WTC11 (cell line): ENCODE data around the gene ROBO2. TPM values are rescaled to one million over a fixed set of nuclear protein-coding genes. Genes with fewer than 3 reads are reported as not detected.

Experiments
- ATAC-seq: fragments of 200-7000 bp; cut with Tn5 transposase; 2 replicates; pipeline ENCODE4 v1.10.0; 2021; ENCODE audit warnings: mild to moderate bottlenecking, moderate library complexity
- CTCF ChIA-PET: fragments of 300-600 bp; sonication (Branson Sonifier 250); formaldehyde crosslinking; loops from one replicate; lab custom pipeline; 2021; ENCODE audit warnings: antibody characterized with exemption; lab: Charles Lee
- POLR2A ChIA-PET: fragments of 350-600 bp; sonication (Branson Sonifier 250); formaldehyde crosslinking; loops from one replicate; lab custom pipeline; 2021; ENCODE audit warnings: antibody characterized with exemption; lab: Charles Lee
- DNase-seq: peaks from one replicate; pipeline ENCODE4 v3.0.0; 2021; ENCODE audit warnings: low spot score
- H3K27ac Mint-ChIP-seq: 2 replicates; pipeline ENCODE4 v1.8.0; 2021; ENCODE audit warnings: mixed read lengths
- H3K27me3 Mint-ChIP-seq: 2 replicates; pipeline ENCODE4 v1.8.0; 2021; ENCODE audit warnings: low read depth, mild to moderate bottlenecking, moderate library complexity, mixed read lengths
- H3K36me3 Mint-ChIP-seq: 2 replicates; pipeline ENCODE4 v1.8.0; 2021; ENCODE audit warnings: mixed read lengths
- H3K4me1 Mint-ChIP-seq: 2 replicates; pipeline ENCODE4 v1.8.0; 2022; ENCODE audit warnings: mixed read lengths
- H3K4me3 Mint-ChIP-seq: 2 replicates; pipeline ENCODE4 v1.8.0; 2021; ENCODE audit warnings: mild to moderate bottlenecking, moderate library complexity, mixed read lengths
- H3K9me3 Mint-ChIP-seq: 2 replicates; pipeline ENCODE4 v1.8.0; 2021; ENCODE audit warnings: mixed read lengths
- ATF2 ChIP-seq: sonication (generic); formaldehyde crosslinking; IDR thresholded peaks from 2 replicates; pipeline ENCODE4 v1.8.1; 2022; ENCODE audit warnings: low read depth, missing genetic modification reagents, borderline replicate concordance
- ESRRA ChIP-seq: sonication (generic); formaldehyde crosslinking; IDR thresholded peaks from 2 replicates; pipeline ENCODE4 v1.8.1; 2022; ENCODE audit warnings: mild to moderate bottlenecking, missing genetic modification reagents, borderline replicate concordance
- FOXK1 ChIP-seq: sonication (generic); formaldehyde crosslinking; IDR thresholded peaks from 2 replicates; pipeline ENCODE4 v1.8.0; 2022; ENCODE audit warnings: mild to moderate bottlenecking, moderate library complexity, missing genetic modification reagents
- JAZF1 ChIP-seq: fragments of 250-450 bp; sonication (Bioruptor Pico); IDR thresholded peaks from 2 replicates; pipeline ENCODE4 v1.9.0; 2021; ENCODE audit warnings: moderate library complexity, mild to moderate bottlenecking, inconsistent platforms
- KAT7 ChIP-seq: sonication (generic); formaldehyde crosslinking; IDR thresholded peaks from 2 replicates; pipeline ENCODE4 v1.8.1; 2023; ENCODE audit warnings: missing genetic modification reagents, mild to moderate bottlenecking, borderline replicate concordance
- MYBL2 ChIP-seq: sonication (generic); formaldehyde crosslinking; IDR thresholded peaks from 2 replicates; pipeline ENCODE4 v1.8.1; 2023; ENCODE audit warnings: mild to moderate bottlenecking, moderate library complexity, missing genetic modification reagents
- OVOL2 ChIP-seq: fragments of 250-450 bp; sonication (Bioruptor Pico); IDR thresholded peaks from 2 replicates; pipeline ENCODE4 v1.9.0; 2021; ENCODE audit warnings: mild to moderate bottlenecking, borderline replicate concordance
- TCF7 ChIP-seq: sonication (generic); formaldehyde crosslinking; IDR thresholded peaks from 2 replicates; pipeline ENCODE4 v1.8.0; 2022; ENCODE audit warnings: mild to moderate bottlenecking, low read depth, missing genetic modification reagents, moderate library complexity
- USF1 ChIP-seq: sonication (generic); formaldehyde crosslinking; IDR thresholded peaks from 2 replicates; pipeline ENCODE4 v1.8.0; 2022; ENCODE audit warnings: mild to moderate bottlenecking, missing genetic modification reagents
- ZNF396 ChIP-seq: fragments of 250-450 bp; sonication (Bioruptor Pico); IDR thresholded peaks from 2 replicates; pipeline ENCODE4 v1.8.0; 2021; ENCODE audit warnings: mild to moderate bottlenecking, moderate library complexity, borderline replicate concordance
- total RNA-seq: library from RNA; stranded (reverse); gene quantifications from 3 replicates; pipeline ENCODE4 v1.2.3, GENCODE V29; 2021
- TF ChIP-seq, protein P1 (sequence below): fragments of 200-600 bp; IDR thresholded peaks from 2 replicates; pipeline ENCODE4 v1.8.0; 2022; ENCODE audit warnings: antibody characterized with exemption
- TF ChIP-seq, protein P2 (sequence below): sonication (generic); formaldehyde crosslinking; IDR thresholded peaks from 2 replicates; pipeline ENCODE4 v1.8.1; 2023; ENCODE audit warnings: mild to moderate bottlenecking, missing genetic modification reagents, moderate library complexity
- TF ChIP-seq, protein P3 (sequence below): fragments of 250-450 bp; sonication (Bioruptor Pico); IDR thresholded peaks from 2 replicates; pipeline ENCODE4 v1.9.0; 2021; ENCODE audit warnings: mild to moderate bottlenecking
- TF ChIP-seq, protein P4 (sequence below): sonication (generic); formaldehyde crosslinking; IDR thresholded peaks from 2 replicates; pipeline ENCODE4 v1.8.0; 2022; ENCODE audit warnings: mild to moderate bottlenecking, missing genetic modification reagents
- TF ChIP-seq, protein P5 (sequence below): sonication (generic); formaldehyde crosslinking; IDR thresholded peaks from 2 replicates; pipeline ENCODE4 v1.8.1; 2022; ENCODE audit warnings: low read depth, mild to moderate bottlenecking, moderate library complexity, missing genetic modification reagents, borderline replicate concordance
- TF ChIP-seq, protein P6 (sequence below): sonication (generic); formaldehyde crosslinking; IDR thresholded peaks from 2 replicates; pipeline ENCODE4 v1.8.0; 2023; ENCODE audit warnings: missing genetic modification reagents

ROBO2 gene
- total RNA-seq, 1 experiment from 2014 or later: 11.7 TPM

DNA sequence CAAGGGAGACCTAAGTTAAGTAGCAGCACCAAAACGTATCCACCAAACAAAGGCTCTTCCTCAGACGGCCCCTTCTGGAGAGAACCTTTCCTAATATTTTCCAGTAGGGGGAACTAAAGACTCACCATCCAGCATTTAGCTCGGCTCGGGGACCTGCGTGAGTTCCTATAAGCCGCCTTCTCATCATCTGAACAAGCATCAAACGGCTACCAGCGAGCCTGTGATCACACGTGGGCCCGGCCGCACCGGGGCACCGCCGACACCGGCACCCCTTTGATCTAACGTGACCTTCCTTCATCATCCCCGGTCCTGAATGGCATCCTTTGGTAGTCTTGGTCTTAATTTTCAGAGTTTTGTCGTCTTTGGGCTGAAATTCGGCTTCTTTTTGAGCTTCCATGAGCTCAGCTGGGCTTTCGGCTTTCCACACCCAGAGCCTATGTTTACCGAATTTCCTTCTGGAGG, 1.4 kb upstream of the ROBO2 start (continued):
- TF ChIP-seq, protein P1, sequence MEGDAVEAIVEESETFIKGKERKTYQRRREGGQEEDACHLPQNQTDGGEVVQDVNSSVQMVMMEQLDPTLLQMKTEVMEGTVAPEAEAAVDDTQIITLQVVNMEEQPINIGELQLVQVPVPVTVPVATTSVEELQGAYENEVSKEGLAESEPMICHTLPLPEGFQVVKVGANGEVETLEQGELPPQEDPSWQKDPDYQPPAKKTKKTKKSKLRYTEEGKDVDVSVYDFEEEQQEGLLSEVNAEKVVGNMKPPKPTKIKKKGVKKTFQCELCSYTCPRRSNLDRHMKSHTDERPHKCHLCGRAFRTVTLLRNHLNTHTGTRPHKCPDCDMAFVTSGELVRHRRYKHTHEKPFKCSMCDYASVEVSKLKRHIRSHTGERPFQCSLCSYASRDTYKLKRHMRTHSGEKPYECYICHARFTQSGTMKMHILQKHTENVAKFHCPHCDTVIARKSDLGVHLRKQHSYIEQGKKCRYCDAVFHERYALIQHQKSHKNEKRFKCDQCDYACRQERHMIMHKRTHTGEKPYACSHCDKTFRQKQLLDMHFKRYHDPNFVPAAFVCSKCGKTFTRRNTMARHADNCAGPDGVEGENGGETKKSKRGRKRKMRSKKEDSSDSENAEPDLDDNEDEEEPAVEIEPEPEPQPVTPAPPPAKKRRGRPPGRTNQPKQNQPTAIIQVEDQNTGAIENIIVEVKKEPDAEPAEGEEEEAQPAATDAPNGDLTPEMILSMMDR: peak; percentile 40
- TF ChIP-seq, protein P2, sequence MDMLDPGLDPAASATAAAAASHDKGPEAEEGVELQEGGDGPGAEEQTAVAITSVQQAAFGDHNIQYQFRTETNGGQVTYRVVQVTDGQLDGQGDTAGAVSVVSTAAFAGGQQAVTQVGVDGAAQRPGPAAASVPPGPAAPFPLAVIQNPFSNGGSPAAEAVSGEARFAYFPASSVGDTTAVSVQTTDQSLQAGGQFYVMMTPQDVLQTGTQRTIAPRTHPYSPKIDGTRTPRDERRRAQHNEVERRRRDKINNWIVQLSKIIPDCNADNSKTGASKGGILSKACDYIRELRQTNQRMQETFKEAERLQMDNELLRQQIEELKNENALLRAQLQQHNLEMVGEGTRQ (CRISPR knock-in tag): 0 out of 2 replicates have a peak, but pooled peaks have one; percentile 28

DNA sequence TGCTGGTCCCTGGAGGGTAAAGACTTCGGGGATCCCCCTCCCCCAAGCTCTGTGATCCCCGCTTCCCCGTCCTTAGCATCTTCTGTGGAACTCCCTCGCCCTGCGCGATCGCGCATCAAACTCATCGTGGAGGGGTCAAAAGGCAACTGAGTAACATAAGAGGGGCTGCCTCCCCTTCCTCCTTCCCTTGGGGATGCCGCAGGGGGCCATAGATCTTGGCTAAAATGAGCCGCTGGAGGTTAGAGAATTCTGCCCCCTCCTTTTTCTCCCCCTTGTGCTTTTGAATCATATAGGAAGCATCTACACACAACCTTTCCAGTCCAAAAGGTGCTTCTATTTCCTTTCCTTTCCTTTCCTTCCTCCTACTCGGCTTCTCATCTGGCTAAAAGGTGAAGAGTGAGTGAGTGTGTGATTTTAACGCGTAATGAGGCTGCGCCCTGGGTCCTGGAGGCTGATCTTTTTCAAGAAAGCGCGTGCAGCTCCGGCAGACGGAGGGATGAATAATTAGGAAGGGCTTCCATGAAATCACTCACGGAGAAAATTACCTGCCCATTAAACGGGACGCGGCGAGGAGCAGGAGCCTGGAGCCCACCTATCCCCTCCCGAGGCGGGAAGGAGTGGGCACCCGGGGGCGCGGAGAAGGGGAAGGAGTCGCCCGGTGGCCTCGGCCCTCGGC, 831 bp upstream of the ROBO2 start:
- peak; percentile 4 for ATAC-seq
- Mint-ChIP-seq H3K4me3 (peak overlapping the region; percentile 87), H3K27me3 (peaks cover 24% of the 10 kb centered on the region), H3K36me3 (no peaks in the 10 kb centered on the region), H3K9me3 (no peaks in the 10 kb centered on the region), H3K27ac (peak overlapping the region; percentile 54), H3K4me1 (peaks cover 24% of the 10 kb centered on the region)
- ChIA-PET CTCF (interaction anchor here (0.6 to 4.3 kb wide), 18 partner anchors 12 to 360 kb away, joined by 3 to 59 read pairs (median 4); no protein-coding TSS in a partner anchor), POLR2A (no interaction called here)
- DNase-seq: peak; percentile 19
- TF ChIP-seq, protein P3, sequence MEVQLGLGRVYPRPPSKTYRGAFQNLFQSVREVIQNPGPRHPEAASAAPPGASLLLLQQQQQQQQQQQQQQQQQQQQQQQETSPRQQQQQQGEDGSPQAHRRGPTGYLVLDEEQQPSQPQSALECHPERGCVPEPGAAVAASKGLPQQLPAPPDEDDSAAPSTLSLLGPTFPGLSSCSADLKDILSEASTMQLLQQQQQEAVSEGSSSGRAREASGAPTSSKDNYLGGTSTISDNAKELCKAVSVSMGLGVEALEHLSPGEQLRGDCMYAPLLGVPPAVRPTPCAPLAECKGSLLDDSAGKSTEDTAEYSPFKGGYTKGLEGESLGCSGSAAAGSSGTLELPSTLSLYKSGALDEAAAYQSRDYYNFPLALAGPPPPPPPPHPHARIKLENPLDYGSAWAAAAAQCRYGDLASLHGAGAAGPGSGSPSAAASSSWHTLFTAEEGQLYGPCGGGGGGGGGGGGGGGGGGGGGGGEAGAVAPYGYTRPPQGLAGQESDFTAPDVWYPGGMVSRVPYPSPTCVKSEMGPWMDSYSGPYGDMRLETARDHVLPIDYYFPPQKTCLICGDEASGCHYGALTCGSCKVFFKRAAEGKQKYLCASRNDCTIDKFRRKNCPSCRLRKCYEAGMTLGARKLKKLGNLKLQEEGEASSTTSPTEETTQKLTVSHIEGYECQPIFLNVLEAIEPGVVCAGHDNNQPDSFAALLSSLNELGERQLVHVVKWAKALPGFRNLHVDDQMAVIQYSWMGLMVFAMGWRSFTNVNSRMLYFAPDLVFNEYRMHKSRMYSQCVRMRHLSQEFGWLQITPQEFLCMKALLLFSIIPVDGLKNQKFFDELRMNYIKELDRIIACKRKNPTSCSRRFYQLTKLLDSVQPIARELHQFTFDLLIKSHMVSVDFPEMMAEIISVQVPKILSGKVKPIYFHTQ (CRISPR knock-in tag): no peak
- TF ChIP-seq ESRRA (CRISPR knock-in tag): no peak
- TF ChIP-seq, protein P4, sequence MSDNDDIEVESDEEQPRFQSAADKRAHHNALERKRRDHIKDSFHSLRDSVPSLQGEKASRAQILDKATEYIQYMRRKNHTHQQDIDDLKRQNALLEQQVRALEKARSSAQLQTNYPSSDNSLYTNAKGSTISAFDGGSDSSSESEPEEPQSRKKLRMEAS (CRISPR knock-in tag): peak; percentile 12; the same call in 1 of the 2 replicates

DNA sequence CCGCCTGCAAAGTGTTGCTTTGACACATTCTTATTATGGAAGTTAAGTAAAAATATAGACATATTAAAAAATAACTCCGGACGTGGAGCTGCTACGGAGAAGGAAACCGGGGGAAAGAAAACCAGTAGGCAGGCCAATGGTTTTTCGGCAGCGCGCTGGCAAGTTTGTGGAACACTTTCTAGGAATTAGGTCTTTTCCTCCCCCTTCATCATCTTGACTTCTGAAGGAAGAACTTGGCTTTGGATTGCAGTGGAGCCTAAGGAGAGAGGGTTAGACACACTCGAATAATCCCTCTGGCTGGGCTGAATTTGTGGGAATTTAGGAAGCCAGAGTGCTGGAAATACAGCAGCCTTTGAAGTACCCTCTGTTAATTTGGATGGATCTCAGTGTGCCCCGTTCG, 317 bp downstream of the ROBO2 start:
- CTCF ChIA-PET: interaction anchor here (1.0 to 4.3 kb wide), 4 partner anchors 24 to 281 kb away, joined by 3 to 59 read pairs (median 16); no protein-coding TSS in a partner anchor
- ATAC-seq: no peak
- no peaks in the 10 kb centered on the region for H3K9me3 Mint-ChIP-seq
- DNase-seq: no peak
- H3K4me3 Mint-ChIP-seq: peak overlapping the region; percentile 87
- no peak overlapping the region for H3K27ac Mint-ChIP-seq
- POLR2A ChIA-PET: interaction anchor here (0.7 kb wide), 1 partner anchor 165 kb away, joined by 3 read pairs; no protein-coding TSS in a partner anchor
- H3K36me3 Mint-ChIP-seq: no peaks in the 10 kb centered on the region
- peaks cover 24% of the 10 kb centered on the region for H3K27me3 Mint-ChIP-seq
- peaks cover 29% of the 10 kb centered on the region for H3K4me1 Mint-ChIP-seq
- TF ChIP-seq MYBL2 (CRISPR knock-in tag) (no peak), FOXK1 (no peak), JAZF1 (CRISPR knock-in tag) (no peak), KAT7 (CRISPR knock-in tag) (no peak), ZNF396 (no peak), OVOL2 (CRISPR knock-in tag) (no peak), USF1 (CRISPR knock-in tag) (no peak), ATF2 (no peak), TCF7 (no peak)
- TF ChIP-seq, protein P5, sequence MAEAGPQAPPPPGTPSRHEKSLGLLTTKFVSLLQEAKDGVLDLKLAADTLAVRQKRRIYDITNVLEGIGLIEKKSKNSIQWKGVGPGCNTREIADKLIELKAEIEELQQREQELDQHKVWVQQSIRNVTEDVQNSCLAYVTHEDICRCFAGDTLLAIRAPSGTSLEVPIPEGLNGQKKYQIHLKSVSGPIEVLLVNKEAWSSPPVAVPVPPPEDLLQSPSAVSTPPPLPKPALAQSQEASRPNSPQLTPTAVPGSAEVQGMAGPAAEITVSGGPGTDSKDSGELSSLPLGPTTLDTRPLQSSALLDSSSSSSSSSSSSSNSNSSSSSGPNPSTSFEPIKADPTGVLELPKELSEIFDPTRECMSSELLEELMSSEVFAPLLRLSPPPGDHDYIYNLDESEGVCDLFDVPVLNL (CRISPR knock-in tag): no peak
- TF ChIP-seq, protein P6, sequence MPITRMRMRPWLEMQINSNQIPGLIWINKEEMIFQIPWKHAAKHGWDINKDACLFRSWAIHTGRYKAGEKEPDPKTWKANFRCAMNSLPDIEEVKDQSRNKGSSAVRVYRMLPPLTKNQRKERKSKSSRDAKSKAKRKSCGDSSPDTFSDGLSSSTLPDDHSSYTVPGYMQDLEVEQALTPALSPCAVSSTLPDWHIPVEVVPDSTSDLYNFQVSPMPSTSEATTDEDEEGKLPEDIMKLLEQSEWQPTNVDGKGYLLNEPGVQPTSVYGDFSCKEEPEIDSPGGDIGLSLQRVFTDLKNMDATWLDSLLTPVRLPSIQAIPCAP (CRISPR knock-in tag): no peak
